NCI-H128 (cell line): ENCODE results near the gene DFFA.
A peak's percentile ranks its signal among the peaks of the same experiment; 100 is the strongest.

Experiments
- DNase-seq: peaks from one replicate; lab custom pipeline; 2025; ENCODE audit not compliant: unreplicated experiment; lab: John Stamatoyannopoulos, UW

DFFA gene

DNA sequence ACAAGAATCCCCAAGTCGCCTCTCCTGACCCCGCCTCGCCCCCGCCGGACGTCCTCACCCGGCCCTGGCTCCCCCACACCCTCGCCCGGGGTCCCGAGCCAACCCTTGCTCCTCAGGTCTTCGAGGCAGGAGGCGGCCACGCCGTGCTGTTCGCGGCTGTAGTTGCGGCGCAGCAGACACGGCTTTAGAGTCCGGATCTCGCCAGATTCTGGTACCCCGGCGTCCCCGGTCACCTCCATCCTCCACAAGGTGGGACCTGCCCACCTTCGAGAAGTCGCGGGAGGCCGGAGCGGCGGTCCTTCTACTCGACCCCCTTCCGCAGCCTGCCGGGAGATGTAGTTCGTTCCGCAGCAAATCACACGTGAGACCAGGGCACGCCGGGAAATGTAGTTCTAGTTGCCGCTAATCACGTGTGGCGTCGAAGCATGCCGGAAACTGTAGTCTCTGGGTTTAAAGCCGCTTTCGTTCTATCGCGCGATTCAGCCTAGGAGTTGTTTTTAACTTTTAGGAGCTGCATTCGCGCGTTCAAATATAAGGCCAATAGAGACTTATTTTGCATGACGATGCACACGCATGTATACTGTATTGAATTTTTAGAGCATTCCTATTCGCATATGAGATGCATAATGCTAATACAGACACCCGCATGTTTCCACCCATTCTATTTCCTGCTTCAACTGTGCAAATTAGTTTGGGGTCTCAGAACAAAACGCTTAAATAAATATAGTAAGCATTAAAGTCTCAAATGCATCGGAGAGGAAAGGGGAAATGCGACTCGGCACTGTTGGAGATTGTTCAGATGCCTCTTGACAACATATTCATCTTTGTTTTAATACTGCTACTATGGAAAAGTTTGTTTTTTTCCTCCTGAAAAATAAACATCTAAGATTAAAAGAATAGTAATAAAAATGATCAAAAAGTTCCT lies at the start of gene DFFA:
Gene DFFA (minus strand): TSS at position 310 of the 925 bp plus-strand sequence. CDS start 71 bp downstream, at position 239.
- peak; percentile 92 for DNase-seq

DNA sequence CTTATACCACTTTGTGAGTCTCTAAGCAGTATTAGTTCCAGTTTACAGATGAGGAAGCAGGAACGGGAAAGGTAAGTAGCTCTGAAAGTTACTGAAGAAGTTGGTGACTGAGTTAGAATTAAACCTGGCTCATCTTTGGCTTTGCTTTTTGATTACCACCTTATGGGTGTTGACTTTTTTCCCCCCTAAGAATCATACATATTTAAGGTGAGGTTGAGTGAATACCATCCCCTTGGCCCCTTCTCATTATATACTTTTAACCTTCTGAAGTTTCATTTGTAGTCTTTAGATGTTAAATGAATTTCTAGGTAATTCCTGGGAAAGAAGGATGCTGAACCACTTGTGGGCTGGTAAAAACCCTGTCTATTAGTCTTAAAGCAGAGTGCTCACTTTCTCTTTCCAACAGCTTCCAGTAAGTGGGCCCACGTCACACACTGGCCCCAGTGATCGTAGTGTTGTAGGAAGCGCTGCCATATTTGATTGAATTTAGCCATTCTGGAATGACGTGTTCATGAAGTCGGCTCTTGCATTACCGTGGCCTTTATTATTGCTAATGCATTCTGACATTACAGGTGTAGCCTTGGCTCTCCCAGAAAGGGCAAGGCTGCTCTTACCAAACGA lies 49.3 kb upstream of the DFFA start:
- DNase-seq = no peak

GRCh38 chr1:10520952-10521351 lies 48.6 kb upstream of the DFFA start:
- no peak for DNase-seq

- DNase-seq = no peak
Observed at GRCh38 chr1:10520497-10520896, 48.2 kb upstream of the DFFA start.

- peak; percentile 69 for DNase-seq
Observed at GRCh38 chr1:10519016-10519417, 46.7 kb upstream of the DFFA start.

DNA sequence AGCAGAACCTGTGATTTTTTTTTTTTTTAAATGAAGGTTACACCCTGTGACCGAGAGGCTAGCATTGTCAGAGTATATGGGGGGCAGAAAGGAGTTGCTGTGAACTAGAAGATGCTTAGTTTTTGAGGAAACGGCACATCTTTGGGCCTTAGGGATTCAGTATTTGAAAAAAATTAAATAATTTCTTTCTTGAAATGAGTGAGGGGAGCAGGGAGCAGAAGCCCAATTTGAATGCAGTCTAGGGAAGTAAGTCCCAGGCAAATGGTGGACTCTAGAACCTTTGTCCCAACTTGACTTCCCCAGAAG lies 45.3 kb upstream of the DFFA start:
- DNase-seq = no peak

GRCh38 chr1:10516925-10517676 lies 44.8 kb upstream of the DFFA start:
- DNase-seq = no peak

GRCh38 chr1:10515976-10516750 lies 43.8 kb upstream of the DFFA start:
- no peak for DNase-seq

DNA sequence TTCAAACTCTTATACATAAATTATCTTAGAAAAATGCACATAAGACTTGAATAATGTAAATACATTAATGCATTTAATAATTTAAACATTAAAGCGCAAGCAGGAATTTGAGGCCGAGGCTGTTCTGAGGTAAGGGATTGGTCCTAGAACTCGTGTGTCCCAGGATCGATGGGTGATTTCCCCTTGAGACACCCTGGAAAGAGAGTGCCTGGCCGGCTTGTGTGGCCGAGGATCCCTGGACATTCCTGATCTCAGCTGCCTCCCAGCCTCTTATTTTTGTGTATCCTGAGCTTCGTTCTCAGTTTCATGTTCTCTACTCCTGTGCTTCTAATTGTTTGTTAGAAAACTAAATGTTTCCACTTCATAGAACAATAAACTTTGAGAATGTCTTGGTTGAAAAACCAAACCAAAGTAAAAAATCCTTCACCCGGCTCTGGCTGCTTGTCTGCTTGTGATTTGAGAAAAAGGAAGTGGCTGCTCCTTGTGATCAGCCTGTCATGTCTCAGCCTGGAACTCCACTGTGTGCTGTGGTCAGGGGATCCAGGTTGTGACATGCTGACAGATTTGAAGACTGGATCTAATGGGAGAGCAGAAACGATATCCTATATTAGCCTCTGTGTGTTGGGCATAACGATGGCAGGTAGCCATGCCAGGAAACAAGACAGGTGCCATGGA lies 43.1 kb upstream of the DFFA start:
- DNase-seq = no peak

DNA sequence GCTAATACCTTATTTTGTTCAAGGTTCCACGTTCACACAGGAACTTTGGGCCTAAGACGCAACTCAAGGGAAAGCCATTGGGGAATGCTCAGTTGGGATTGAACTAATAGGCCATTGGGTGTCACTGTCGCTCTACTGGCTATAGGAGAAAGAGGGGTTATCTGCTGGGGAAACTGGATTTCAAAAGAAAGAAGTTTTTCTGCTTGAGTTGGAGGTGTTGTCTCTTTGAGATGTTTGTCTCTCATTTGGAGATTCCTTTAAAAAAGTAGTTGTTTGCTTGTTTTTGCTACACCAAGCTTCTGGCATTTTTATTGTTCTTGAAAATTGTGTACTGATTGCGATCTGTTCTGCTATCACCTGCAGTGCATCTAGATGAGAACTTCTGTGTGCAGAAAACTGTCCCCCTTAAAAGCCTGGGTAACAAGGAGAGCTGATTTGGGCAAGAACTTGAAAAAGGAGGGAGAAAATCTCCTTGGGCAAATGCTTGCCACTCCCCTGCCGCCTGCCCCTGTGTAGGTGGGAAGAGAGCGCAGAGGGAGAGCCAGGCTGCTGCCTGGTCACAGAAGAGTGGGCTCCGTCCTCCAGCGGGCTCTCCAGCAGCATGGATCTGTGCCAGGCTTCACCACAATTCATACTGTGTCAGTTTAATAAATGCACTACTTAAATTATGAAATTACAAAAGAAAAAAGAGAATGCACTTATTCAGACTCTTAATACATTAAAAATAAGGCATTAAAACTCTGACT lies 42.3 kb upstream of the DFFA start:
- DNase-seq = peak; percentile 36

GRCh38 chr1:10513199-10513598 lies 40.9 kb upstream of the DFFA start:
- DNase-seq = no peak

GRCh38 chr1:10511494-10511885 lies 39.2 kb upstream of the DFFA start:
- no peak for DNase-seq

GRCh38 chr1:10510520-10511493 lies 38.5 kb upstream of the DFFA start:
- DNase-seq = no peak

DNA sequence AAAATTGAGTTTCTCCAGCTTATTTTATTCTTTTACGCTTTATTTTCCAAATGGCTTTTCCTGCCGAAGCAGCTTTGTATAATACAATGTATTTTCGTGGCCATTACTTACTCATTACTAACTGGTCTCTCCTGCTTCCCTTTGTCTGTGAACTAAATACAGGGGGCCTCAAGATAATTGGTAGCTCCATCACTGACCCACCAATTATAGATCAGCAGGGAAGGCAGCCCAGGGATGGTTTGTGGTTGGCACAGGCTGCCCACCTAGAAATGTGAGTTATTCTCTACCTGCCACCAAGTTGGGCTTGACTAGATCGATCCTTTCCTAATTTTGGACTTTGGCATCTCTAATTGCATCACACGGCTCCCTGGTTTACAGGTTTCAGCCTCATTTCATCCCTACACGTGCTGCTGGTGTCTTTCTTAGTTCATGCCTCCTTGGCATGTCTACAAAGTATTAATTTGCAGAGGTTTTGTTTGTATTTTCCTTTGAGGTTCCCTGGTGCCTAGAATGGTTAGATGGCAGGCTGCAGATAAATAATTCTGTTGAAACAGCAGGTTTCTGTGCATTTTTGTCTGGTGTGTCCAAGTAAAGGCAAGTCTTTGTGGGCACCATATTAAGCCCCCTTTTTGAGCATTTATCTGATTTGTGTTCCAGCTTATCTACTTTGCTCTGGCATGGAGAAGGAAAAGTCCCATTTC lies 37.6 kb upstream of the DFFA start:
- DNase-seq = no peak

DNA sequence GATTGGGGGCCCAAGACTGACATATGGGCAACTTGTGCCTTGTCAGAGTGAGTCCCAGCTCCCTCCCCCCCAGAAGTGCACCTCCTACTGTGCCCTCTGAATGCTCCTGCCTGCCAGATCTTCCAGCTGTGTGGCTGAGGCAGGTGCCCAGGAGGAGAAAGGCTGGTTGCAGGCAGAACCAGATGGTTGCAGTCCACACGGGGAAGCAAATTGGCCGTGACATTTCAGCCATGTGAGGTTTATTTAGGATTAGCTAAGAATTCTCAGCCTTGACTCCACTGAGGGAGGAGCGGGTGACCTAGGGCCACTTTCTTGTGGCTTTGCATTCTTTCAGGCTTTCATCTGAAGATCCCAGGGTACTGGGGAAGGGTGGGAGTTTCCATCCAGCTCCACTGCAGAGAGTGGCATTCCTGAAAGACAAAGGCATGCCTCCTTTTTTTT lies 36.2 kb upstream of the DFFA start:
- DNase-seq = no peak

- peak; percentile 44 for DNase-seq
Observed at GRCh38 chr1:10507111-10507879, 35.0 kb upstream of the DFFA start.

- DNase-seq = no peak
Observed at GRCh38 chr1:10506677-10507047, 34.3 kb upstream of the DFFA start.
